ENCODE results near the gene ARAP2.
"Not testable (repeated sequence)": the region's sequence is repeated elsewhere in the genome, so short reads cannot be mapped to it uniquely, and the experiment has no call there.

ARAP2 gene

DNA sequence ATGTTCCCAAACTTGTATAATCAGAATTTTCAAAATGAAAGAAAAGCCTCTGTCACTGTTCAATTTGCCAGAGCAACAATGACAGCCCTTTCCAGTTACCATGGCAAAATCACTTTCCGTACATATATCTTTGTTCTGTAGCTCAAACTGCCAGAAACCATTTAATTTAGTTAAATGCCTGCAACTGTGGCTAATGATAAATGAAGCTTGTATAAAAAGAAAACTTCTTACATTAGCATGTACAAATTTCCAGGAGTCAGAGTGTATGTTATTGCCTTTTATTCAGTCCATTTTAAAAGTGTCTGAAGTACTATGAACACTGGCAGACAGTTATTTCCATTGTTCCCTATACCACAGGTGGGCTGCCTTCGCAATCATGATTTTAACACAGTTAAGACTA lies 30.3 kb downstream of the ARAP2 start:
- no peak for DNase-seq

DNA sequence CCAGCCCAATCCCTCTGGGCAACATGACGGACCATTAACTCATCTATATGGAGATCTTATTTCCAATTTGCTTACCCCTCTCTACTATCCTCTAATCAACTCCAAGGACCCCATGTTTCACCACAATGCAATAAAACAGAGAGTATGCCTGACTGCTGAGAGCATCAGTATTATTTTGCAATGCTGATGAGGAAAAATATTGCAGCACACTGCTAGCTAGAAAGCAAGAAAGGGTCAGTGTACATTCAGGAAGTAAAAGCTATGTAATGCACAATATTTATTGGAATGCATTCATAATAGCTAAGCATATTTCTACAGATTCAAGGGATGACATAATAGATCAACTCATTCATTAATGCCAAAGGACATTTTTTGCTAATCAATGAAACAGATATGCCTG lies 33.2 kb downstream of the ARAP2 start:
- no peak for DNase-seq

DNA sequence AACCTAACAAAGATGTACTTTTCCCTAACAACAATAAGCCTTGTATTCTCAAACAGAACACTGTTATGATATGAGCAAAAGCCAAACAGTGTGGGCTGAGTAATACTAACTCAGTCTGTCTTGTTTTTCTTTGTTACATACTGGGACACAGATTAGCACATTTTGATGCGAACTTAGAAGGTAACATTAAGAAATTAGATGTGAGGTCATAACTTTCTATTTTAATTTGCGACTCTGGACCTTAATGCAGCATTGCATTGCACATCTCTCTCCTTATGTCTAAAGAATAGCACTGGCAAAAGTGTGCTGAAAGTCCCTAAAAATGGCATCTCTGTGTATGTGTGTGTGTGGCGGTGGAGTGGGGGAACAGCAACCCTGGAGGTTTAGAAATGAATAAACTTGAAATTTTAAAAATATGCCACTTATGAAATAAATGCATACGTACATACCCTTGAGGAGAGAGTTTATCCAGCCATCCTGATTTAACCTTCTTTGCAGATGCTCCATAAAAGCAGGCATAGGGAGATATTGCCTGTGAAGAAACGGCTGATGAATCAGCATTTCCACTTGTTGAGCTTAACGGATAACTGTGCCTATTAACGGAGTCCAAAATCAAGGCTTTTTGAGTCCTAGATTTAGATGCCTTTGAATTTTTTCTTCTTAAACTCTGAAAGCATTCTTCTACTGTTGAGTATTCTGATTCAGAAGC lies 34.2 kb downstream of the ARAP2 start:
- no peak for DNase-seq

GRCh38 chr4:36208893-36209473 lies 35.3 kb downstream of the ARAP2 start:
- DNase-seq: no peak

GRCh38 chr4:36207831-36208520 lies 36.3 kb downstream of the ARAP2 start:
- DNase-seq: no peak

DNA sequence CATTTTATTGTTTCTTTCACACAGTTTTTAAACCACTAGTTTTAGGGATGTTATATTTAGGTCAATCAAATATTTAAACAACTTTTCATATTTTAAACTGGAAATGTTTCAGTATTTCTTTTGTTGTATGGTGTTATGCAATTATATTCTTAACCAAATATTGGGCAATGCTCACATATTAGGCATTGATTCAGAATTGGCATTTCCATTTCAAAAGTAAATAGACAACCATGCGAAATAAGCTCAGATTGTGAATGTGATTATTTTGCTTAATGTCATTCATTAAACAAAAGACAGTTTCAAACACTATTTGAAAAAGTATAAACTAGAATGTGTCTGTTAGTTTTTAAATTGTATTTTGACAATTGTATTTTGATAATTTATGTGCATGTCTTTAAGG lies 36.9 kb downstream of the ARAP2 start:
- DNase-seq: no peak

DNA sequence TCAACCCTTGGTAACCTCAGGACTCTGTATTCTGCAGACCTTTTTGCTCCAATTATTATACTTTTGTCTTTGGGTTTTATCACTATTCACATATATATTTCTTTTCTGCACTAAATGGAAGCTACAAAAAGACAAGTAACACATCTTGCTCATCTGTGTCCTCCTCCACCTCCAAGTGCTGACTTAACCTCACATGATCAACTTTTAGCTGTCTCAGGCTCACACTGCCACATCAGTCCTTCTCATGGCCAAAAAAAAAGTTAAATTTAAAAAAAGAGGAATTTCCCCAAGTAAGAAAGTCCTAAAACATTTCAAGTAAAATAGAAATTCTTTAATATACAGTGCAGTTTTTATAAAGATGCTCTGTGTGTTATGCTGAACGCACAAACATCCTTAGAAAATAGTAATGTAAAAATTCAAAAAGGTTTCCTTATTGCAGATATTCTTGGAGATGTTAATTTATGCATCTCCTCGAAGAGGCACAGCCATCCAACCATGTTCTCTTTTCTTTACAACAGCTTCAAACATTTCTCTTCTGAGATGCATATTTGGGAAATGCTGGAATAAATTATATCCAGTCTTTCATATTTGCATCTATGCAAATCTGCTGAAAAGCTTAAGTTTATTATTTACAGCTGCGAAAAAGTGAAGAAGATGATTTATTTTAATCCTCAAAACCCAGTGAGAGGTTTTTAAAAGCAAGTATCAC lies 37.6 kb downstream of the ARAP2 start:
- DNase-seq: no peak

- DNase-seq: no peak
Measured at GRCh38 chr4:36206012-36206411, 38.3 kb downstream of the ARAP2 start.

DNA sequence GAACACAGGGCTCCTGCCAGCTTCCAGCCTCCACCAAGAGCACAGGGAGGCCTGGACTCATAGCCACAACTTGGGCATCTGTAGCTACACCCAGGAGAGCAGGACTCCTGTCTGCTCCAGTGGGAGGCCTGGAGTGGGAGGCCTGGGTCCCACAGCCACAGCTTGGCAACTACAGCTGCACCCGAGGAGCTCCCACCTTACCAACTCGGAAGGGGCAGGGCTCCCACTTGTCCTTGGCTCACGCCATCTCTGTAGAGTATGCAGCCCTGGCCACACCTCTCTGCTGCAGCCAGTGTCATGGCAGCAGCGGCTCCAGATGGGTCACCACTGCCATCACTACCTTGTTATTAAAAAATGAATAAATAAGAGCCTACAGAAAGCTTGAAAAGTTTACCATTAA lies 45.5 kb downstream of the ARAP2 start:
- DNase-seq: no peak

- no peak for DNase-seq
Measured at GRCh38 chr4:36198068-36198808, 46.1 kb downstream of the ARAP2 start.

- no peak for DNase-seq
Measured at GRCh38 chr4:36197501-36197900, 46.8 kb downstream of the ARAP2 start.

DNA sequence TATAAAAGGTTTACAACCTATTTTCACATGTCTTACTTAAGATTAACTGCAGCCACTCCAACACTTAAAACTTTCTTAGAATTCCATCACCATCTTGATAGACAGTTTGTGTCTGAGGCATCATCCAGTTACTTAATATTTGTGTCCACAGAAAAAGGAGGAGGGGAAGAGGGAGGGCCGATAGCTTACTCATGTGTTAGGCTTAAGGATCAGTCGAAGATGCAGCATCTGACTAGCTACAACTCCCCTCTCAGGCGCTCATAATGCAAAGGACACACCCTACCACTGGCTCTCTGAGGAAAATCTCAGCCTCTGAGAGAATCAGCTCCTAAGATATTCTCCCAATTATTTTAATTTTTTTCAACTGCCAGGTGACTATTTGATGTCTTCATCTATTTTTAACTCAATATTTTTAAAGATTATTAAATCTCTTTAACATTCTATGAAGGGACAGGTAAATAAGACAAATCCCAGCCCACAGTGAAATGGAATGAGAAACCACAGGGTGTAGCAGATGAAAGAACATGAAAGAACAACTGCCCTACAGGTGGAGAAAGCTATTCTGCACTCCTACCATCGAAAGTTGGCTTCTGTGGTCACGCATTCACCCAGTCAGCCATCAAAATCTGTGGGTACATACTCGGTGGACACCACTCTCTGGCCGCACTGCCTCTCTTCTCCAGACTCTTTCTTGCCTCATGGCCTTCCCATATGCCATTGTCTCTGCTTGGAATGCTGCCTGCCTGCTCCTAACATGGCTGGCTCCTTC lies 48.0 kb downstream of the ARAP2 start:
- DNase-seq: no peak

DNA sequence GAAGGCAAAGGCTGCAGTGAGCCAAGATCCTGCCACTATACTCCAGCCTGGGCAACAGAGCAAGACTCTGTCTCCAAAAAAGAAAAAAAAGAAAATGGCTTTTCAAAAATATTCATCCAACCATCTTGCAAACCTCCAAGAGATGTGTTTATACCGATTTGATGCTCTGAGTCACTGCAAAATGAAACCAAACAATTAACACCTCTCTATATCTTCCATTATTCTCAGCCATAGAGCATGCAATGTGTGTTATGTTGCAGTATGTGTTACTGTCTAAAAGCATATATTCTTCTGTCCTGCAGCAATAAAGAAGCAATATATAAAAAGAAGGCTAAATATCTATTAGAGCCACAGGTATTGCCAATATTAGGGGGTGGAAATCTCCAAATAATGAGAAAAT lies 51.4 kb downstream of the ARAP2 start:
- no peak for DNase-seq

DNA sequence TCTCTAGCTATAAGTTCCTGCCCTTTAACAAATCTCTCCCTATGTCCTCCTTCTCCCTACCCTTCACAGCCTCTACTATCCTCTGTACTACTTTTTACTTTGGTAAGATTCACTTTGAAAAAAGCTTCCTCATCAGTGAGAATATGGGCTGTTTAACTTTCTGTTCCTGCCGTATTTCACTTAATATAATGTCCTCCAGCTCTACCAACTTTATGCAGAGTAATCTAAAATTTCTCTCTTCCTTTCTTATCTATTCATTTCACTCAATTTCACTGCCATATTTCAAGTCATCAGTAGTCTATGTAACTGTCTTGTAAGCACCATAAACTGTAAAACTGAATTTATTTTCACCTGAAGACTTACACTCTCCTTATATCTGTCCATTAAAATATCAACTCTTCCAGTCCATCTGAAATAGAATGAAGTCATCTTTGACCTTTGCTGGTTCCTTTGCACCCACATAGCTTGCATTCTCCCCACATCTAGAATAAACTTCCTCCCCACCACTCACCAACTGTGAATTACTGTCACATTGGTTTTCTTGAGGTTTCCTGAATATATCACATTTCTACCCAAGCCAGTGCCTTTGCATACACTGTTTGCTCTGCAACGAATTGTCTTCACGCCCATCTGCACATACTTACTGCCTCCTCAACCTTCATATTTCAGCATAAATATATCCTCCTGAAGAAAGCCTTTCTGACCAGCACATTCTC lies 54.6 kb downstream of the ARAP2 start:
- DNase-seq: no peak

GRCh38 chr4:36187723-36188333 lies 56.5 kb downstream of the ARAP2 start:
- no peak for DNase-seq

DNA sequence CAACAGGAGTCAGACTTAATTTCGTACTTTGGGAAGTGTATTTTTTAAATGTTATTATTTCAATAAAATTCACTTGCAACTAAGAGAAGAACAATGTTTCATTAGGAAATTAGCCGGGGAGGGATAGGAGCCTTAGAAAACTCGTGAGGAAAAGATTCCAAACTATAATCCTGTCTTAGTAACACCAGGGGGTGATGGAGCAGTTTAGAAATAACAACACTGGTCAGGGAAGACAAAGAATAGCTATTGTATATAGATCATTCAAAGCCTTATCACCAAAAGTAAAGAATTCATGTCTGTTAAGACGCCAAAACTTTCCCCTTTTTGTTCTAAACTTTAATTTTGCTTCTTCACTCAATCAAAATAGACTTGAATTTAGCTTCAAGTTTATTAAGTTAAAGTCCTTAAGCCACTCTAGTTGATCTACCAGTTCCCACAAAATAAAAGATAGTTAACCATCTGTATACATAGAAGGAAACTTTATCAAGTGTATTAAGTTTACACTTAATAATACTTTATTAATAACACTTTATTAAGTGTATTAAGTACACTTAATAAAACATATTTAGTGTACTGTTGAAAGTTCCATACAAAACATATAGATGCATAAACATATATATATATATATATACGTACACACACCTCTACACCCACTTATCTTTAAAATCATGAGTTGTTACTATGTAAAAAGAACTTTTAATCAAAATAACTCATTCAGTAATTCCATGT lies 60.5 kb downstream of the ARAP2 start:
- no peak for DNase-seq

DNA sequence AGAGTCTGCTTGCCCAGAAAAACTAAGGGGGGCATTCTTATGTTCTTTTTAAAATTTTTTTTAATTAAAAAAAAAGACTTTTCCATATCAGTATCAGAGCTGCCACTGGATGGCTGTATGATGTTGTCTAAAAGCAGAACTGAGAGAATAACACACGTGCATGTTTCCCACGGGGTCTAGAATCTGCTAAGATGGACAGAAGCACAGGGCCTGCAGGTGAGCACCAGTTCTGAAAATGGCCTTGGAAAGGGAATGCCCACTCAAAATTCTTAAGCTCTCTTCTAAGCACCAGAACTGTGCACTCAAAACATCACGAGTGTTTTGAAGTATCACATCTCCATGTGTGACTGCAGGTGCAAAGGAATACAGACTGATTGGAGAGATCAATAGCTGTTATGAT lies 61.1 kb downstream of the ARAP2 start:
- no peak for DNase-seq

- not testable (repeated sequence) for DNase-seq
Measured at GRCh38 chr4:36182315-36182714, 62.0 kb downstream of the ARAP2 start.

DNA sequence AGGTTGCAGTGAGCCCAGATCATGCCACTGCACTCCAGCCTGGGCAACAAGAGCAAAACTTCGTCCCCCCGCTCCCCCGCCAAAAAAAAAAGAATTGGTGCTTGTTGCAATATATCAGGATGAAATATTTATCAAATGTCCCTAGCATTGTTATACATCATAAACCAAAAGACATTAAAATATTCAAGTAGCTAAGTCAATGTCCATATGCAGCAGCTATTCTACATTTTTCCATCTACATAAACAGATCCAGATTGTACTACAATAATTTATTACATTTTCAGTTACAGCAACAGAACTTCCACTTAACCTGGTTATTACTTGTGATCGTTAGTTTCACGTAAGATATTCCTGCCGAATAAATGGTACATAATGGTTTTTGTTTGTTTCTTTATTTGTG lies 64.1 kb downstream of the ARAP2 start:
- DNase-seq: no peak

DNA sequence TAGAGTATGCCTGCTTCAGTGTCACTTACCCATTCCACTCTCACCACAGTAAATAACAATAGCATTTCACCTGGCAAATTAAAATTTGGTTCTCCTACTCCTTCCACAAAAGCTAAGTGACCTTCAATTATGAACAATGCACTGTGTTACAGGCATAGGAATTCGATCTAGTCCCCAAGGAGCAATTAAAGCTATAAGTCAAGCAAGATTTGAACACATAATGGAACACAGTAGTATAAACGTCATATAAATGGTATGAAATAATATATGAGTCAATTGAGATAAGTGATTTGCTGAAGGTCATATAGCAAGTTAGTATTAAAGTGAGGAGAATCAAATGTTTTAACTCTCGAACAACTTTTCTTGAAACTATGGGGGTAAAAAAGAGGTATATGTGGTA lies 65.8 kb downstream of the ARAP2 start:
- no peak for DNase-seq

All from activated gamma-delta T cell (primary cell).